Suppressor macrophage treated with lipopolysaccharide for 1 hour (primary cell): ENCODE results near the gene CFAP57.
A peak's percentile ranks its signal among the peaks of the same experiment; 100 is the strongest.

Source experiments
- DNase-seq, 3 donors: peaks; one replicate each; pipeline ENCODE4 v3.0.0-alpha.2; 2020 to 2022

The CFAP57 gene

DNA sequence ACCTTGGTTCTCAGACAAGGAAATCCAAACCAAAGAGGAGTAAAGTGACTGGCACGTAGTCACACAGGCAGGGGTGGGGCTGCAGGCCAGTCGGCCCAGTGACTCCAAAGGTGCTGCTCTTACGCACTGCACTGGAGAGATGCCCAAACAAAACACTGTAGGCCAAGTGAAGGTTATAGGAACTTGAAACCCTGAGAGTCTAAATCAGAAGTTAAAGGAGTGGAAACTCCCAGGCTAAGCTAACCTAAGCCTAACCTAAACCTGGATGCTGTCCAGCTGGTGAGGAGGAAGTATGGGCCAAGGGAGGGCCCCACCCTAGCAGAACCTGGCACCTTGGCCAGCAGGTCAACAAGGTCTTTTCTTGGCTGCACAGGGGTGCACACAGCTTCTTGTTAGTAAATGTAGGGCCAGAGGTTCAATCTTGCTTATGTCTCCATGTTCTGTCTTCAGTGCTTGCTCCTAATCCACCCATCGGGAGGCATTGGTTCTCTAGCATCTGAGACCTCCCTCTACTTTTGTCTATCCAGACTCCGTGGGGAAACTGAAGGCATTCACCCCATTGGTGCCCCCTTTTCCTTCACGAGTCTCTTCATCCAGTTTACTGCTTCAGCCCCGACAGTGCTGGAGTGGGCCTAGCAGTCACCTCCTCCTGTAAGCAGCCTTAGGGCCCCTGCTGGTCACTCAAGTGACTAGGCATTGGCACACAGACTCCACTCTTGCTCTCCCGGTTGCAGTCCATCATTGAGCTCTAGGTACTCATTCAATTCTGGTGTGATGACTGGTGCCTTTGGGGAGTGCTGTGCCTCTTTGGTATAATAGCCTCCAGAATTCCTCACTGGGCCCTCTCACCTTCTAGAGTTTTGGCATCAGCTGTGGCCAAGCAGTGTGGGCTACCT is 84.8 kb downstream of the CFAP57 start:
- no peak for DNase-seq

- no peak for DNase-seq
Observed at GRCh38 chr1:43258370-43258769, 86.2 kb downstream of the CFAP57 start.

GRCh38 chr1:43265431-43265830 is 93.3 kb downstream of the CFAP57 start:
- no peak for DNase-seq

DNA sequence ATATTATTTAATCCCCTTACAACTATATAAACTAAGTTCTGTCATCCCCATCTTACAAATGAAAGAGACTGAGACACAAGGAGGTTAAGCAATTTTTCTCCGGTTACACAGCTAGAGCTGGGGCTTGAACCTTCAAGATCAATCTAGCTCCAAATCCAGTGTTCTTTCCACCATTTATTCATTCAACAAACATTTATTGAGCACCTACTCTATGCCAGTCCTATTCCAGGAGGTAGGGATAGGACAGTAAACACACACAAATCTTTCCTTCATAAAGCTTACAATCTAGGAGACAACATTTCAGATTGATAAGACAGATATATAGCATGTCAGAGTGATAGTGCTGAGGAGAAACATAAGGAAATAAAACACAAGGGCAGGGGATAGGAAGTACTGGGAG is 94.8 kb downstream of the CFAP57 start:
- no peak for DNase-seq

GRCh38 chr1:43267291-43267805 is 95.2 kb downstream of the CFAP57 start:
- no peak for DNase-seq

GRCh38 chr1:43267818-43268425 is 95.8 kb downstream of the CFAP57 start:
- no peak for DNase-seq

- no peak for DNase-seq
Observed at GRCh38 chr1:43269627-43270375, 97.7 kb downstream of the CFAP57 start, which contains the start of gene TMEM125. TMEM125 (plus strand) TSS chr1:43269983; CDS start chr1:43272723, 2,740 bp downstream.

DNA sequence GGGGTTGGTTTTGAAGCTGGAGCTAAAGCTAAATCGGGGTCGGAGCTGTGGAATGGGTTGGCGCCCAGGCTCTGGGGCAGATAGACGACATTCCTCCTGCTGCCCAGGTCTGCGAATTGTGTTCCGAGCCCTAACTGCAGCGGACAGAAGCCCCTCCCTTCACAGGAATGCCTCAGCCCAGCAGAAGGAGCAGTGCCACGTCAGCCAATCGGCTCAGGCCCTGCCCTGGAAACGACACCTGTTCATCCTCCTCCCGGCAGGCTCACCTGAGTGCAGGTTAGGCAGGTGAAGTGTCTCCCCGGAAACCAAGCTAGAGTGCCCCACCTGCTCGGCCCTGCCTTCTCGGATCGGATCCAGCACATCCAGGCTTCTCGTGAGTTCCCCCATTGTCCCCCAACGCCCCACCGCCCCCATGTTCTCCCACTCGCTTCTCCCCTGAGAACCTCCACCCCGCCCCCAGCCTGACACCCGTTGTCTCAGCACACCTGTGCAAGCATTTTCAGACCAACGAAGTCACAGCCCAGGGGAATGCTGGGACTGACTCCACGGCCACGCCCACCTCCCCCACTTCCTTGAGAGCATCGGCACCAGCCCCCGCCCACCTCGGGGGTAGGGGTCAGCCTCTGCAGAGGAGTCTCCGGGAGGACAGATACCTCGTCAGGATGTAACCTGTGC is 98.4 kb downstream of the CFAP57 start:
- no peak for DNase-seq

DNA sequence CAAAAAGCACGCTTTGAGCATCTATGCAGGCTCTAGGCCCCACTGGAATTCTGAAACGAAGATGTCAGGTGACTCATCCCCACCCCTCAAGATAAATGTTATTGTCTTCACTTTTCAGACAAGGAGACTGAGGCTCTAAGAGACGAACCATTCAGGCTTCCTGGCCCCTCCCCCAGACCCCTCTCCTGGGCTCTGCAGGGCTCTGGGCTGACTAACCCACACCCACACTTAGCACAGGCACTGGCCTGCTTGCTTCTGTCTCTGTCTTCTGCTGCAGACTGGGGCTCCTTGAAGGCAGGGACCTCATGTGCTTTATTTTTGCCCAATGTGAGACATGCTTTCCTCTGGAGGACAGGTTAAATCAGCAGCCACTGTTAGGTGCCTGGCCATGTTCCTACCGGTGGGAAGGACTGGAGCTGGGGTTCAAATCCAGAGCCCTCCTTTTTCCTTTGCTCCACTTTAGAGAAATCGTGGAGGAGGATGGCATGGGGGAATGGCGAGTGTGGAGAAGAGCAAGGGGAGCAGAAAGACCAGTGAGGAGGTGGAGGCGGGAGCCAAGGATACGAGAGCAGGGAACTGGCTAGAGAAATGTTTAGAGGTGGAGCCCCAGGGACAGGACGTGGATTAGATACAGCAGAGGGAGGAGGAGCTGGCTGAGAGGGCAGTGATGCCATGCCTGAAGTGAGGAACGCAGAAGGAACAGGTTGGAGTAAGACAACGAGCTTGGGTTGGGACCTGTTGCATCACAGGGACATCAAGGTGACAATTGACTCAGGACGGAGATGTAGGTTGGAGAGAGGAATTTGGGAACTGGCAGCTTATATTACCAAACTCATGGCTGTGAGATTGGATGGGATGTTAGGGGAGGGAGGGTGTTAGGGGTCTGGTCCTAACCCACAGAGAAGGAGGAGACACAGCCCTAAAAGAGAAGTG is 99.3 kb downstream of the CFAP57 start:
- no peak for DNase-seq

DNA sequence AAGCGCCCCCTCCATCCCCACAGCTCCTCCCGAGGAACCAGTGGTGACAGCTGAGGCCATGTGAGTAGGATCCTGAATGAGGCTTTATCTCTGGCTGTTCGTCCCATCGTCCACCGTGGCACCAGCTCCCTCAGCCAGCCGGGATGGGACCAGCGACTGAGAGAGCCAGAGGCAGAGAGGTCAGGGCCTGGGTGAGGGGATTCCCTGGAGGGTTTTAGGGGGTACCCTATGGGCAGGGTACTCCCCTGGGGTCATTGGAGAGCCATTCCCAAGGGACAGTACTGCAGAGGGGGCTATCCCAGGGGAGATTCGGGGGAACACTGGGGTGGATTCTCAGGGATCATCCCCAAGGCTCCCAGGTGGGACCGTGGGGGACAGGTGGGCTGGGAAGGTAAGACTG is 100.0 kb downstream of the CFAP57 start:
- DNase-seq: no peak

- no peak for DNase-seq
Observed at GRCh38 chr1:43272576-43273571, 100.7 kb downstream of the CFAP57 start.

GRCh38 chr1:43273708-43274107 is 101.6 kb downstream of the CFAP57 start:
- no peak for DNase-seq

DNA sequence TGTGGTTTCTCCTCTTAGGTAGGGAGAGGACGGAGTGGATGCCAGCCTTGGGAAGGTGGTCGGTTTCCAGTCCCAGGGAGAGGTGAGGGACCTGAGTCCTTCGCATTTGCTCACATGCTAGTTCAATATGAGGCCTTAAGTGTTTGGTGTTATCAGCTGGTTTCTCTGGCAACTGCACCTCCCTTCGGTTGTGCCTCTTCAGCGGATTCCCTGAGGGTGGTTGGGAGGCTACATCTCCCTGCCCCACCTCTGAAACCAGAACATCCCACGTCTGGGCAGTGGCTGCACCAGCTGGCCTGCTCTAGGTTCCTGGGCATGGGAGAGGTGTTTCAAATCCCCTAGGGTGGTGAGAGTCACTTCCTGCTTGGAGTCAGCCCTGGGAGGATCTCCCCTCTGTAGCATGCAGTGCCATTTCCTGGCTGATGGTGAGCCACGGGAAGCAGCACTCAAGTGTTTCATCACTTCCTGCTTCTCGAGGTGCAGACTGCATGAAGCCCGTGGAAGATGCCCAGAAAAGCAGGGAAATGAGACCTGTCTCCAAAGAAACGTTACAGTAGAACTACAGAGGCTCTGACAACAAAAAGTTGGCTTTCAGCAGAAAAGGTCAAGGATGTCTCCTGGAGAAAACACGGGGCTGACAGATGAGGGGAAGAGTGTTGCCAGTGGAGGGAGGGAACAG is 102.1 kb downstream of the CFAP57 start:
- DNase-seq: peak; percentile 55 to 56 (median 55)

DNA sequence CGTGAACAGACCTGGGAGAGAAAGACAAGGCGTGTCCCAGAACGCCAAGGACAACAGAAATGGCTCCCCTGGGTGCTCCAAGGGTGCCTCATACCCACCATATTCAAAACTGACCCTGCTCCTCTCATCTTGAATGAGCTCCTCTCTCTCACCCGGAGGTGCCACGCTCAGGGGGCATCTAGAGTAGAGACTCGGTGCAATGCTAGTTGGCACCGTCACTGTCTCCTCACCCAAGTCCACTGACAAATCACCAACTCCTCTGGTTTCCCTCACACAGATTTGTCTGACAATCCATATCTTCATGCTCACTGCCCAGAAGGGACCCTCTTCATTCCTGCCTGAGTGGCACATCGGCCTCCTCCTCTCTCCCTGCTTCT is 102.7 kb downstream of the CFAP57 start:
- DNase-seq: no peak

GRCh38 chr1:43275826-43276620 is 103.9 kb downstream of the CFAP57 start:
- DNase-seq: no peak

DNA sequence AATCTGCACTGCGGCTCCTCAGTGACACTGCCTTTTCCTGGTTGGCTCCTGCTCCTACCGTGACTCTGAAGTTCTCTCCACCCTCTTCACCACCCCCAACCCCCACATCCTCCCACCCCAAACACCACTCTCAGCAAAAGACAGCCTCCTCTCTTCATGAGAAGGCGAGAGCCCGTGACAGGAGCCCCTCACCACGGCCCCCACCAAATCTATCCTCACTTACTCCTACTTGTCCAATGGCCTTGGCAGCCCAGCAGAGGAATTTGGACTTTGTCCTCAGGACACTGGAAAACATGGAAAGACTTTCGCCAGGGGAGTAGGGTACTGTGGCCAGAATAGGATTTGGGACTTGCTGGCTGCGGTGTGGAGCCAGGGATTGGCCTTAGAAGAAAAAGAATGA is 104.5 kb downstream of the CFAP57 start:
- no peak for DNase-seq

DNA sequence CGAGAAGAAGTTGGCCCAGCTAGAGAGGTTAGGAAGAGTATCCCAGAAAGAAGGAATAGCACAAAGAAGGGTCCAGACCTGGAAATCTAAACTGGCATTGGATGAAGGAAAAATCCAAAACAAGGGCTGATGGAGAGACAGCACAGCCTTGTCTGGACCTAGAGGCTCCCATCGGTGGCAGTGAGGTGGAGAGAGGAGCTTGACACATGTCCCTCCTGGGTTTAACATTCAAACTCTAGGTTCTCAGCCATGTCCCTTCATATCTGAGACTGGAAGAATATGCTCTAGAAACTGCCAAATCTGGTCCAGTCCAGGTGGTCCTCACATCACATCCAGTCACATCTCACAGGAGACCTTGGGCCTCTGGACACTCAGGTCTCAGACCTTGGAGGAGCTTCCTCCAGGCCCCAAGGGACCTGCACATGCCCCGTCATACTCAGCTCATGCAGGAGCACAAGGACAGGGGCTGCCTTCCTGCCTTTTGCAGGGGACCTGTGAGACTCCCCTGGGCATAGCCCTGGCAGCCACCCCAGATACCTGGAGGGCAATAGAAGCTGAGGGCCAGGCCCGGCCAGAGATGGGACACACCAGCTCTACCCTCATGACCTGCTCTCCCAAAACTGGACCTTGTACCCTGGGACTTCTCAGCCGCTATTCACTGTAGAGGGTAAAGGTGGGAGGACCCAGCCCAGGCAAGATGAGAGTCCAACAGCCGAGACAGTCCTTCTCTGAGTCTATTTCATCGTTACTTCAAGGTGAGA is 105.2 kb downstream of the CFAP57 start:
- no peak for DNase-seq

- no peak for DNase-seq
Observed at GRCh38 chr1:43279161-43279560, 107.0 kb downstream of the CFAP57 start.
